ENCODE results near the gene CLEC6A. TPM values are rescaled to one million over a fixed set of nuclear protein-coding genes. Genes with fewer than 3 reads are reported as not detected.
"Not testable (repeated sequence)": the region's sequence is repeated elsewhere in the genome, so short reads cannot be mapped to it uniquely, and the experiment has no call there.

The CLEC6A gene
- total RNA-seq: 3.4 TPM
- long read RNA-seq, transcript CLEC6A-201 (6 exons, 1,682 nt): major isoform, 5 of 5 reads
- long read RNA-seq, partial matches to known transcripts: 0 of 5 reads
- long read RNA-seq, other reads (novel, unspliced or antisense): 0 of 5 reads

DNA sequence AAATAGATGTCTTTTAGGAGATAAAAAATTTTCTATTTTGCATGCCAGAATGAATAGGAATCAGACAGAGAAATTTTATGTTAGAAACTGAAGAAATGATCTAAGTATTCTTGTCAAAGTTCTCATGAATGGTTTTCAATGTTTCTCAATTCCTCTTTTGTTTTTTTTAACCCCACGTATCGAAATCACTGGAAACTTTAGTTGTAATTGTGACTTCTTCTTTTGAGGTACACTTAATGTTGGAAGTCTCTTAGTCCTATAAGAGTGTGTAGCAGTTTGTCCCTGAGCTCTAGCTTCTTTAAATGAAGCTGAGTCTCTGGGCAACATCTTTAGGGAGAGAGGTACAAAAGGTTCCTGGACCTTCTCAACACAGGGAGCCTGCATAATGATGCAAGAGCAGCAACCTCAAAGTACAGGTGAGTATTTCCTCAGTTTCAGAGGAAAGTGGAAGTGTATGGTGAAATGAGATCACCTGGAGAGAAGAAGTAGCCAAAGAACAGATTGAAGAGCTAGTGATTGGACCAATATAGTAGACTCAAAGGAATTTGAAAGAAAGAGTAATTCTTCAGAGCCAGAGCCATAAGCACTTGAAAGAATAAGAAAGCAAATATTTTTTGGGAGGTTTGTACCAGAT, at the start of gene CLEC6A:
CLEC6A (plus strand) TSS at position 236 of the 634 bp plus-strand sequence; CDS start at position 386, 150 bp downstream.
- H3K4me3 ChIP-seq: no peak within 1 kb of the TSS
- no peaks in the 10 kb centered on the region for H3K36me3 ChIP-seq
- intact Hi-C loops (cut with DNase I): no loop called here
- ATAC-seq (peak; percentile 29 to 38), DNase-seq (no peak)
- no peak within 1 kb of the TSS for H3K27ac ChIP-seq
- H3K9me3 ChIP-seq: no peaks in the 10 kb centered on the region
- H3K27me3 ChIP-seq (ENCODE audit: low read depth): no peaks in the 10 kb centered on the region
- peaks cover 6% of the 10 kb centered on the region for H3K4me1 ChIP-seq
- TF ChIP-seq, protein P1, sequence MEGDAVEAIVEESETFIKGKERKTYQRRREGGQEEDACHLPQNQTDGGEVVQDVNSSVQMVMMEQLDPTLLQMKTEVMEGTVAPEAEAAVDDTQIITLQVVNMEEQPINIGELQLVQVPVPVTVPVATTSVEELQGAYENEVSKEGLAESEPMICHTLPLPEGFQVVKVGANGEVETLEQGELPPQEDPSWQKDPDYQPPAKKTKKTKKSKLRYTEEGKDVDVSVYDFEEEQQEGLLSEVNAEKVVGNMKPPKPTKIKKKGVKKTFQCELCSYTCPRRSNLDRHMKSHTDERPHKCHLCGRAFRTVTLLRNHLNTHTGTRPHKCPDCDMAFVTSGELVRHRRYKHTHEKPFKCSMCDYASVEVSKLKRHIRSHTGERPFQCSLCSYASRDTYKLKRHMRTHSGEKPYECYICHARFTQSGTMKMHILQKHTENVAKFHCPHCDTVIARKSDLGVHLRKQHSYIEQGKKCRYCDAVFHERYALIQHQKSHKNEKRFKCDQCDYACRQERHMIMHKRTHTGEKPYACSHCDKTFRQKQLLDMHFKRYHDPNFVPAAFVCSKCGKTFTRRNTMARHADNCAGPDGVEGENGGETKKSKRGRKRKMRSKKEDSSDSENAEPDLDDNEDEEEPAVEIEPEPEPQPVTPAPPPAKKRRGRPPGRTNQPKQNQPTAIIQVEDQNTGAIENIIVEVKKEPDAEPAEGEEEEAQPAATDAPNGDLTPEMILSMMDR (IDR thresholded peaks at IDR 0.05): no peak

DNA sequence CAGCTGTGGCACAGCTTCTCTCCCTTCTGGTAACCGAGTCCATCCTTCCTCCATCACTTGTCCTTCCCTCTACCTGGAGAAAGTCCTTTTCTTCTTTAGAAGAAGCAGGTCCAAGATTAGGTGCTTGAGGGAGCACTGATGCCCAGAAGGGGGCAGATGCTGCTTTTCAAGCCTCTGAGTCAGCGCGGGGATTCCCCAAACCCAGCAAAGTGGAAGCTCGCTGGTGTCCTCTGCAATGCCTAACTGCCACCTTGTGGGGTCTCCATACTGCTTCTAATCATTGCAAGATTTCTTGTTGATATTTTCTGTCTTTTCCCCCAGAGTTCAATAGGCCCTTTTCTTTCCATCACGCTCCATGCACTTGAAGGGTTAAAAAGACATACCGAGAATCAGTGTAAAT, 36.2 kb upstream of the CLEC6A start:
- H3K4me1 ChIP-seq; ATAC-seq; H3K4me3 ChIP-seq; H3K9me3 ChIP-seq; DNase-seq; H3K36me3 ChIP-seq; H3K27ac ChIP-seq; H3K27me3 ChIP-seq (ENCODE audit: low read depth); intact Hi-C loops (cut with DNase I): not testable (repeated sequence)

DNA sequence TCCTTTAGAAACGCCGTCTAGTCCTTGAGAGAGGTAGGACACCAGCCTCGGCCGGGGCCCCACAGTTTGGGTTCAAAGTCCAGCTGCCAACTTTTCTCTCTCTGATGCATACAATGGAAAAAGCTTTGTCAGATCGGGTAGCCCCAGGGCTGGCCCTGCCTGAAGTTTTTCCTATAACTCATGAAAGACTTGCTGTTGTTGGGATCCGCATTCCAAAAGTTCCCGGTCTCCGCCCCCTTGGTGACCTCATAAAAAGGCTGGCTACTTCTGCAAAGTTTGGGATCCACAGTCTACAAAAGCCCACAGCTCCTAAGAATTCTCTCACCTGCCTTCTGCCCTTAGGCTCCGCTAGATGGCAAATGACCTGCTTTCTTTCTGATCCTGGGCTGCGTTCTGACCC, 35.3 kb upstream of the CLEC6A start:
- no peaks in the 10 kb centered on the region for H3K4me1 ChIP-seq
- H3K27ac ChIP-seq: no peak overlapping the region
- H3K4me3 ChIP-seq: no peak overlapping the region
- ATAC-seq: no peak
- H3K27me3 ChIP-seq (ENCODE audit: low read depth): no peaks in the 10 kb centered on the region
- intact Hi-C loops (cut with DNase I): no loop called here
- H3K36me3 ChIP-seq: no peaks in the 10 kb centered on the region
- TF ChIP-seq, protein P1 (IDR thresholded peaks at IDR 0.05): no peak
- no peaks in the 10 kb centered on the region for H3K9me3 ChIP-seq
- DNase-seq: no peak

DNA sequence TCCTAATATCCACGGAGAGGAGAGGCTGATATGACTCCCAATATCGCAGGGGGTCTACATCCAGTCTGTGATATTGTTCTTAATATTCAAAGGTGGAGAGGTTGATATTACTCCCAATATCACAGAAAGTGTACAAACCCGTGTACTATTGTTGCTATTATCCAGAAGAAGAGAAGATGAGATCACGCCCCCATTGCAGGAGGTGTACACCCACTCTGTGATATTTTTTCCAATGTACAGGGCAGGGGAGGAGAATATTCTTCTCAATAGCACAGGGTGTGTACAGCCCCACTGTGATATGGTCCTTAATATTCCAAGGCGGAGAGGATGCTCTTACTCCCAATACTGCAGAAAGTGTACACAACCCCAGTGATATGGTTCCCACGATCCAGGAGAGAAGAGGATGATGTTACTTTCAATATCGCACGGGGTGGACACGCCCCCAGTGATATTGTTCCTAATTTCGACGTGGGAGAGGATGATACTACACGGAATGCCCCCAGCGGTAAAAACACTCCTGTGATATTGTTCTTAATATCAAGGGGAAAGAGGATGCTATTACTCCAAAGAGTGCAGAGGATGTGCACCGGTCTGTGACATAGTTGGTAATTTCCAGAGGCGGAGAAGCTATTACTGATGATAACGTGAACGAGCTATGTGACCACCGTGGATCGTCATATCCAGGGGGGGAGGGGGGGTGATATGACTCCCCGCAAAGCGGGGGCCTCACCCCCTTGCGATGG, 11.1 kb upstream of the CLEC6A start:
- H3K4me3 ChIP-seq; H3K27ac ChIP-seq; DNase-seq; H3K4me1 ChIP-seq; intact Hi-C loops (cut with DNase I); H3K9me3 ChIP-seq; ATAC-seq; H3K36me3 ChIP-seq; H3K27me3 ChIP-seq (ENCODE audit: low read depth): not testable (repeated sequence)

DNA sequence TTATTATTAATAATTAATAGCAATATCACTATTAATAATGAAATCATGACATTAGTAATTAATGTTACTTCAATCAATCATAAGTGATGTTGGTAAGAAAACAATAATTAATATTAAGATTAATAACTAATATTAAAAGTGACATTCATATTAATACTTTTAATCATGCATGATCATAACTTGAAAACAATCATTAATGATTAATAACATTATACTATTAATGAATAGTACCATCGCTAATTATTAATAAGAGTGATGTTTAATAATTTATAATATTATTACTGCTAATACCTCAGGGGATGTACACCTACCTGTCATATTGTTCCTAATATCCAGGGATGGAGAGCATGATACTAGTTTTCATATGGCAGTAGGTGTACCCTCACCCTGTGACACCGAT, 10.0 kb upstream of the CLEC6A start:
- Histone ChIP-seq H3K27me3 (ENCODE audit: low read depth) (no peaks in the 10 kb centered on the region), H3K9me3 (no peaks in the 10 kb centered on the region), H3K27ac (no peak overlapping the region), H3K4me3 (no peak overlapping the region), H3K36me3 (no peaks in the 10 kb centered on the region), H3K4me1 (no peaks in the 10 kb centered on the region)
- DNase-seq (no peak), ATAC-seq (no peak)
- TF ChIP-seq, protein P1 (IDR thresholded peaks at IDR 0.05): no peak
- intact Hi-C loops (cut with DNase I): no loop called here

DNA sequence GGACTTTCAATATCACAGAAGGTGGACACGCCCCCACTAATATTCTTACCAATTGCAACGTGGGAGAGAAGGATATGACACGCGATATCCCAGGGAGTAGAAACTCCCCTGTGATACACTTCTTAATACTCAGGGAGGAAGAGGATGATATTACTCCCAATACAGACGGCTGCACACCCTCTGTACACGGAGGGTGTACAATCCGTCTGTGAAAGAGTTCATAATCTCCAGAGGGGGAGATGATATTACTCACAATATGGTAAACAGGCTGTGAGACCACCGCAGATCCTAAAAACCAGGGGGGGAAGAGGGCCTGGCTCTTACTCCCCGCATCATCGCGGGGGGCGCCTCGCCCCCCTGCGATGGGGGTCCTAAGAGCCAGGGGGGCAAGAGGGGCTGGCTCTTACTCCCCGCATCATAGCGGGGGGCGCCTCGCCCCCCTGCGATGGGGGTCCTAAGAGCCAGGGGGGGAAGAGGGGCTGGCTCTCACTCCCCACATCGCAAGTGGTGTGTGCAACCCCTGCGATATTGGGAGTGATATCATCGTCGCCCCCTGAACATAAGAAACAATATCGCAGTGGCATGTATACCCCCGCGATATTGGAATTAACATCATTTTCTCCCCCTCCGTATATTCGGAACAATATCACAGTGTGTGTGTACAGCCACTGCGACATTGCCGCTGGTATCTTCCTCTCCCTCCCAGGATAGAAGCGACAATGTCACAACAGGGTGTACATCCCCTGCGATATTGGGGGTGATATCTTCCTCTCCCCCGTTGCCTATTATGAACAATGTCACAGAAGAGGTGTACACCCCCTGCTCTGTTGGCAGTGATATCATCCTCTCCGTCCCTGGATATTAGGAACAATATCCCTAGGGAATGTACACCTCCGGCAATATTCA, 8.9 kb upstream of the CLEC6A start:
- Histone ChIP-seq H3K9me3 (no peaks in the 10 kb centered on the region), H3K36me3 (no peaks in the 10 kb centered on the region), H3K4me1 (no peaks in the 10 kb centered on the region), H3K27ac (no peak overlapping the region), H3K27me3 (ENCODE audit: low read depth) (no peaks in the 10 kb centered on the region), H3K4me3 (no peak overlapping the region)
- DNase-seq (no peak), ATAC-seq (no peak)
- TF ChIP-seq, protein P1 (IDR thresholded peaks at IDR 0.05): no peak
- intact Hi-C loops (cut with DNase I): no loop called here
